Left lobe of liver (tissue), 2 donors: ENCODE data around the gene KLHL42. TPM values are rescaled to one million over a fixed set of nuclear protein-coding genes. Genes with fewer than 3 reads are reported as not detected.

Experiments used
- ATAC-seq: fragments of 200-7000 bp; cut with Tn5 transposase; one replicate; pipeline ENCODE4 v1.9.1; 2020; ENCODE audit warnings: mild to moderate bottlenecking, moderate library complexity
- DNase-seq: peaks from one replicate; pipeline ENCODE4 v3.0.0-alpha.2; 2020; ENCODE audit warnings: low spot score
- total RNA-seq: library from RNA; stranded (reverse); gene quantifications from one replicate; pipeline ENCODE4 v1.2.1, GENCODE V29; 2021
- donor health status: DM: no; HTN: no; CAD: no; lungs with moderate emphysema.
- donor health status: DM: no; HTN: yes; CAD: no.

KLHL42 gene
- total RNA-seq, 1 donor from 2014 or later: 12.2 TPM

GRCh38 chr12:27779416-27779919 lies 565 bp upstream of the KLHL42 start:
- DNase-seq (no peak), ATAC-seq (no peak)

GRCh38 chr12:27780612-27781408 lies 777 bp downstream of the KLHL42 start:
- DNase-seq (no peak), ATAC-seq (peak; percentile 62)

GRCh38 chr12:27781680-27782079 lies 1.6 kb downstream of the KLHL42 start:
- ATAC-seq: no peak
- no peak for DNase-seq

GRCh38 chr12:27782481-27782880 lies 2.4 kb downstream of the KLHL42 start:
- ATAC-seq (no peak), DNase-seq (no peak)

- DNase-seq: no peak
- ATAC-seq: no peak
Measured at GRCh38 chr12:27785882-27786570, 6.0 kb downstream of the KLHL42 start.

GRCh38 chr12:27787559-27787958 lies 7.5 kb downstream of the KLHL42 start:
- ATAC-seq (no peak), DNase-seq (no peak)

- no peak for DNase-seq
- no peak for ATAC-seq
Measured at GRCh38 chr12:27790179-27790578, 10.1 kb downstream of the KLHL42 start.

- ATAC-seq (no peak), DNase-seq (no peak)
Measured at GRCh38 chr12:27794818-27795584, 15.0 kb downstream of the KLHL42 start.

- ATAC-seq (no peak), DNase-seq (no peak)
Measured at GRCh38 chr12:27796128-27796527, 16.1 kb downstream of the KLHL42 start.

- DNase-seq: no peak
- no peak for ATAC-seq
Measured at GRCh38 chr12:27797301-27798025, 17.4 kb downstream of the KLHL42 start.

- ATAC-seq (no peak), DNase-seq (no peak)
Measured at GRCh38 chr12:27800819-27801218, 20.8 kb downstream of the KLHL42 start.

GRCh38 chr12:27801630-27802029 lies 21.6 kb downstream of the KLHL42 start:
- DNase-seq (no peak), ATAC-seq (no peak)

GRCh38 chr12:27802511-27802910 lies 22.5 kb downstream of the KLHL42 start:
- DNase-seq: no peak
- ATAC-seq: no peak

GRCh38 chr12:27802936-27803335 lies 22.9 kb downstream of the KLHL42 start:
- DNase-seq (no peak), ATAC-seq (no peak)

- DNase-seq (no peak), ATAC-seq (no peak)
Measured at GRCh38 chr12:27805238-27805637, 25.2 kb downstream of the KLHL42 start.

- DNase-seq (no peak), ATAC-seq (no peak)
Measured at GRCh38 chr12:27806259-27806658, 26.2 kb downstream of the KLHL42 start.

- no peak for ATAC-seq
- no peak for DNase-seq
Measured at GRCh38 chr12:27807063-27807703, 27.1 kb downstream of the KLHL42 start.

GRCh38 chr12:27808841-27809240 lies 28.8 kb downstream of the KLHL42 start:
- DNase-seq (no peak), ATAC-seq (no peak)

- no peak for DNase-seq
- ATAC-seq: no peak
Measured at GRCh38 chr12:27810756-27811155, 30.7 kb downstream of the KLHL42 start.

GRCh38 chr12:27812502-27812901 lies 32.5 kb downstream of the KLHL42 start:
- ATAC-seq (no peak), DNase-seq (no peak)
